Esophagus muscularis mucosa (tissue), 3 donors: Measurements from ENCODE around the gene DAZAP1.

Source experiments
- POLR2A ChIP-seq: fragments of 450-650 bp; IDR thresholded peaks from one replicate; pipeline ENCODE4 v1.6.1; 2017; ENCODE audit warnings: antibody characterized with exemption, moderate library complexity, mild to moderate bottlenecking, low read depth
- POLR2AphosphoS5 ChIP-seq, 2 donors: sonication (generic); formaldehyde crosslinking; IDR thresholded peaks; one replicate each; pipeline ENCODE4 v1.6.1; 2017; ENCODE audit warnings: antibody characterized with exemption in 2 of 2
- TF ChIP-seq, protein P1 (sequence below), 3 experiments: fragments of 200-600 bp in 2 of 3; fragments of 450-650 bp in 1 of 3; sonication (generic) in 2 of 3; IDR thresholded peaks; one replicate each; pipeline ENCODE4 v1.5.1; 2017 to 2019; ENCODE audit warnings: antibody characterized with exemption in 3 of 3, mild to moderate bottlenecking in 2 of 3, moderate library complexity in 1 of 3

DNA sequence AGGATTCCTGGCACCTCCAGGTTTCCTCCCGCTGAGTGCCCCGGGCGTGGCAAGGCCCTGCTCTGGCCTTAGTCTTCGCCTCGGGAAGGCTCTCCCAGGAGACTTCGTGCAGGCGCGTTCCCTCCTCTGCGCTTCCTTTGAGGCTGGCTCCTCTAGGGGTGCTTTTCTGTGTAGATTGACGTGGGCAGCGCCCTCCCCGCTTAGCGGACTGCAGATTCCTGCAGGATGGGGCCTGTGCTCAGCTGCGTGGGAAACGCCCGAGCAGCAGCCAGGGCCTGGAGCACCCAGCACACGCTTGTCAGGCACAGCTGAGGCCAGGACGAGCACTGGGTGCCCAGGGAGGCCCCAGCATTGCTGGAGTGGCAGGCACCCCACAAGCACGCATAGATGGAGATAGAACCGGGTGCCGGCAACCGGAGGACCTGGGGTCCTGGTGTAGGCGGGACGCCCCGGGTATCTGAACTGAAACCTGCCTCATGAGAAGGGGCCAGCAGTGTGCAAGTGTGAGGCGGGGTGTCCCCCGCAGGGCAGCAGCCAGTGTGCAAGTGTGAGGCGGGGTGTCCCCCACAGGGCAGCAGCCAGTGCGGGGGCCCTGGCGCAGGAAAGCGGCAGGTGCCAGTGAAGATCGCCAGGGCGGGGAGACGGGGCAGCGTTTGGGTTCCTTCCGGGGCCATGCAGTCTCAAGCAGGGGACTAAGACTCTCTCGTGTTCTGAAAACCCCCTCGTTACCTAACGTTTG lies 20.3 kb upstream of the DAZAP1 start:
- TF ChIP-seq POLR2AphosphoS5 (IDR thresholded peaks at IDR 0.05) (no peak), POLR2A (no peak)
- TF ChIP-seq, protein P1, sequence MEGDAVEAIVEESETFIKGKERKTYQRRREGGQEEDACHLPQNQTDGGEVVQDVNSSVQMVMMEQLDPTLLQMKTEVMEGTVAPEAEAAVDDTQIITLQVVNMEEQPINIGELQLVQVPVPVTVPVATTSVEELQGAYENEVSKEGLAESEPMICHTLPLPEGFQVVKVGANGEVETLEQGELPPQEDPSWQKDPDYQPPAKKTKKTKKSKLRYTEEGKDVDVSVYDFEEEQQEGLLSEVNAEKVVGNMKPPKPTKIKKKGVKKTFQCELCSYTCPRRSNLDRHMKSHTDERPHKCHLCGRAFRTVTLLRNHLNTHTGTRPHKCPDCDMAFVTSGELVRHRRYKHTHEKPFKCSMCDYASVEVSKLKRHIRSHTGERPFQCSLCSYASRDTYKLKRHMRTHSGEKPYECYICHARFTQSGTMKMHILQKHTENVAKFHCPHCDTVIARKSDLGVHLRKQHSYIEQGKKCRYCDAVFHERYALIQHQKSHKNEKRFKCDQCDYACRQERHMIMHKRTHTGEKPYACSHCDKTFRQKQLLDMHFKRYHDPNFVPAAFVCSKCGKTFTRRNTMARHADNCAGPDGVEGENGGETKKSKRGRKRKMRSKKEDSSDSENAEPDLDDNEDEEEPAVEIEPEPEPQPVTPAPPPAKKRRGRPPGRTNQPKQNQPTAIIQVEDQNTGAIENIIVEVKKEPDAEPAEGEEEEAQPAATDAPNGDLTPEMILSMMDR (IDR thresholded peaks at IDR 0.05): no peak
